GM15510 (cell line): ENCODE data around the gene LPAR1.

ENCODE experiments used
- POLR2A ChIP-seq: IDR thresholded peaks from 3 replicates; pipeline ENCODE4 v1.6.1; 2011; ENCODE audit warnings: borderline replicate concordance; ENCODE audit not compliant: insufficient read length; ENCODE audit errors: extremely low read depth

LPAR1 gene

GRCh38 chr9:110835859-110836271, 202.4 kb downstream of the LPAR1 start:
- TF ChIP-seq POLR2A, result no peak

DNA sequence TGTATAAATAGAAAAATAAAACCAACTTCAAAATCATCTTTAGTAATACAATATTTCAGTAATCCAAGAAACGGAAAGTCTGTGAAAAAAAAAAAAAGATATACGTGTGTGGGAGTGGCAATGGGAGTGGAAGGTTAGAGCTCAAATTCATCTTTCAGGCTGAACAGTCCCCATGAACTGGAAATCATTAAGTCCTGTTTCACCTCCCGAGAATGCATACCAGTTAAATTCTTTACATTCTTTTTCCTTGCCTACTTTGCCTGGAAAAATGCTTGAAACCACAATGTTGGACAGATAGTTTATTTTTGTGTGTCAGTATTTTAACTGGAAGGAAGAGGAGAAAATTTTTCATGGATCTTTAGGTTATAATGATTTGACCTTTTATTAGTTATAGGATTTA, 202.9 kb downstream of the LPAR1 start:
- no peak for TF ChIP-seq POLR2A

GRCh38 chr9:110832926-110833325, 205.3 kb downstream of the LPAR1 start:
- no peak for TF ChIP-seq POLR2A

DNA sequence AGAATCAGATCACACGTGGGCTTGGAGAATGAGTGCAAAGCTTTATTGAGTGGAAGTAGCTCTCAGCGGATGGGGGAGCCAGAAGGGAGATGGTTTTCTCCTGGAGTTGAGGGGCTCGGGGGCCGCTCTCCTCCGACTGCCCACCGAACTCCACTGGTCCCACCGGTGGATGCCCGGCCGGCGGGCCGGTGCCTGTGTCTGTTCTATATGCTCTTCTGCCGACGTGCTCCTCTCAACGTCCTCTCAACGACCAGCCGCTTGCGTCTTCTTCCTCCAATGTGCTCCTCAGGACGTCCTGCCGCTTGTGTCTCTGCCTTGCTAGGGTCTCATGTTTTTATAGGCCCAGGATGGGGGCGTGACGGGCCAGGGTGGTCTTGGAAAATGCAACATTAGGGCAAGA, 207.8 kb downstream of the LPAR1 start:
- TF ChIP-seq POLR2A, result no peak

DNA sequence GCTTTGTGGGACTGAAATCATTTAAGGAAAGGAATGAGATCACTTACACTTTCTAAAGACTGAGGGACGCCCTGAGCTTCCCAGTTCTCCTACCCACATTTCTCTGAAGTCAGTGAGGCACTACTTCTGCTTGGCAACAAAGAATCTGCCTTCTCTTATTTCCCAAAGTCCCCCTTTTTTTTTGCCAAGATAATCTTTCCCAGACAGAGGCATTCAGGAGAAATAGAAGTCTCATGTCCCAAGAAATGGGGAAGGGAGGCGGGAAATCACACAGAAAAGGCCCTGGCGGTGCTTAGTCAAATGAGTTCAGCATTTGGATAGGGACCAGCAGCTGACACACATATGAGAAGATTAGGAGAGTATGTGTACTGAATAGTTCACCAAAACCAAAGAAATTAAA, 210.0 kb downstream of the LPAR1 start:
- no peak for TF ChIP-seq POLR2A

DNA sequence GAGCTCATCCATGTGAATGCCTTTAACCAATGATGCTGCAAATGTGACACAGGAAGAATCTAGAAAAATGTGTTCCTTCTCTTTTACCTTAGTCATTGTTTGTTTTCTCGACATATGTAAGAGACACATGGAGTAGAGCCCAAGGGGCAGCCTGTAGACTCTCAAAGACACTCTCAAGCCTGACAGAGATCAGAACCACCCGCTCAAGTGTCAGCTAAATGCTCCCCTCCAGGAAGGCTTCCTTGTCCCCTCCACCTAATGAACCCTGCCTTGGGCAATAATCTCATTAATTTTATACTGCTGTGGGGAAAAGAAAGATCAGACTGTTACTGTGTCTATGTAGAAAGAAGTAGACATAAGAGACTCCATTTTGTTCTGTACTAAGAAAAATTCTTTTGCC, 212.3 kb downstream of the LPAR1 start:
- no peak for TF ChIP-seq POLR2A
